Measurements from ENCODE around the gene KIFBP.

DNA sequence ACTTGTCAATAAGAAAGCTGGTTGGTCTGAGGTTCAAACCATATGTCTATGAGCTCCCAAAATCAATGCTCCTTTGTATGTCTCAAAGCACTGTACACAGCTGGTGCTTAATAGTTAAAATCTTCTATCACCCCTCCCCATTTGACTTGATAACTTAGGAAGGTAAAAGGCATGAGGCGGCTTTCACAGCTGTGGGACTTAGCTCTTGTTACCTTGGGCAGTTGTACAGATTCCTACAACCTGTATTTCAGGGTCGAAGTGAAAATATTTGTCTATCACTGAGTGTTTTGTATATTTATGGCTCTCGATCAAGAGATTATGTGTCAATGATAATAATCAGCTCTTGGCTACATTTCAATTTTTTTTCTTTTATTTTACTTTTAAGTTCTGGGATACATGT is 992 bp upstream of the KIFBP start:
- TF ChIP-seq, protein P1, sequence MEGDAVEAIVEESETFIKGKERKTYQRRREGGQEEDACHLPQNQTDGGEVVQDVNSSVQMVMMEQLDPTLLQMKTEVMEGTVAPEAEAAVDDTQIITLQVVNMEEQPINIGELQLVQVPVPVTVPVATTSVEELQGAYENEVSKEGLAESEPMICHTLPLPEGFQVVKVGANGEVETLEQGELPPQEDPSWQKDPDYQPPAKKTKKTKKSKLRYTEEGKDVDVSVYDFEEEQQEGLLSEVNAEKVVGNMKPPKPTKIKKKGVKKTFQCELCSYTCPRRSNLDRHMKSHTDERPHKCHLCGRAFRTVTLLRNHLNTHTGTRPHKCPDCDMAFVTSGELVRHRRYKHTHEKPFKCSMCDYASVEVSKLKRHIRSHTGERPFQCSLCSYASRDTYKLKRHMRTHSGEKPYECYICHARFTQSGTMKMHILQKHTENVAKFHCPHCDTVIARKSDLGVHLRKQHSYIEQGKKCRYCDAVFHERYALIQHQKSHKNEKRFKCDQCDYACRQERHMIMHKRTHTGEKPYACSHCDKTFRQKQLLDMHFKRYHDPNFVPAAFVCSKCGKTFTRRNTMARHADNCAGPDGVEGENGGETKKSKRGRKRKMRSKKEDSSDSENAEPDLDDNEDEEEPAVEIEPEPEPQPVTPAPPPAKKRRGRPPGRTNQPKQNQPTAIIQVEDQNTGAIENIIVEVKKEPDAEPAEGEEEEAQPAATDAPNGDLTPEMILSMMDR (IDR thresholded peaks at IDR 0.05 in 2 of 3, conservative IDR thresholded peaks at IDR 0.05 in 1 of 3; ENCODE audit: borderline replicate concordance in 1 of 3, insufficient read depth in 1 of 3, low read depth in 2 of 3, low read length in 2 of 3) = no peak
- TF ChIP-seq POLR2A (IDR thresholded peaks at IDR 0.05; ENCODE audit: borderline replicate concordance, extremely low read depth, insufficient read depth, insufficient read length) (no peak), RAD21 (IDR thresholded peaks at IDR 0.05; ENCODE audit: low read depth) (no peak), EGR1 (IDR thresholded peaks at IDR 0.05; ENCODE audit: low read depth) (no peak), EZH2 (IDR thresholded peaks at IDR 0.05) (no peak), ELF1 (IDR thresholded peaks at IDR 0.05; ENCODE audit: borderline replicate concordance, low read depth) (no peak), SP1 (IDR thresholded peaks at IDR 0.05; ENCODE audit: low read depth) (no peak), POLR2AphosphoS5 (IDR thresholded peaks at IDR 0.05; ENCODE audit: low read depth, low read length) (no peak), REST (IDR thresholded peaks at IDR 0.05; ENCODE audit: low read depth) (no peak), YY1 (IDR thresholded peaks at IDR 0.05; ENCODE audit: extremely low read depth, insufficient replicate concordance, low read depth, low read length) (no peak)
